Gastrocnemius medialis (tissue), 4 donors: ENCODE data around the gene TMEM109. TPM values are rescaled to one million over a fixed set of nuclear protein-coding genes. Genes with fewer than 3 reads are reported as not detected.

Experiments
- ATAC-seq, 2 donors: fragments of 150-250 bp; one replicate each; pipeline ENCODE4 v1.9.1; 2016
- DNase-seq, 2 donors: peaks; one replicate each; pipeline ENCODE4 v3.0.0-alpha.2; 2019
- H3K27ac ChIP-seq, 4 donors: fragments of 200-600 bp; sonication (generic); 1 replicate in 1 of 4; 2 replicates in 3 of 4; pipeline ENCODE4 v1.5.1; 2016 to 2018; ENCODE audit warnings: mild to moderate bottlenecking in 2 of 4, moderate library complexity in 1 of 4
- H3K27me3 ChIP-seq, 3 donors: fragments of 200-600 bp; sonication (generic) in 2 of 3; 1 replicate in 1 of 3; 2 replicates in 2 of 3; pipeline versions ENCODE4 v1.5.1 to v1.6.0; 2016 to 2019; ENCODE audit warnings: mild to moderate bottlenecking in 1 of 3, moderate library complexity in 1 of 3
- H3K36me3 ChIP-seq, 2 donors: fragments of 200-600 bp; sonication (generic) in 1 of 2; one replicate each; pipeline ENCODE4 v1.5.1; 2017 to 2018
- H3K4me1 ChIP-seq, 2 donors: fragments of 200-600 bp; sonication (generic) in 1 of 2; one replicate each; pipeline ENCODE4 v1.5.1; 2016 to 2017; ENCODE audit warnings: mild to moderate bottlenecking in 2 of 2
- H3K4me3 ChIP-seq, 4 donors: fragments of 200-600 bp; sonication (generic) in 3 of 4; 1 replicate in 1 of 4; 2 replicates in 3 of 4; pipeline ENCODE4 v1.5.1; 2016 to 2019; ENCODE audit warnings: mild to moderate bottlenecking in 2 of 4
- H3K9me3 ChIP-seq, 3 donors: fragments of 200-600 bp; sonication (generic) in 2 of 3; 1 replicate in 1 of 3; 2 replicates in 2 of 3; pipeline ENCODE4 v1.5.1; 2016 to 2019
- POLR2A ChIP-seq, 2 donors: fragments of 450-650 bp; IDR thresholded peaks; one replicate each; pipeline ENCODE4 v1.6.1; 2017; ENCODE audit warnings: antibody characterized with exemption in 2 of 2, mild to moderate bottlenecking in 2 of 2, moderate library complexity in 2 of 2
- in situ Hi-C, 4 donors: fragments of 200-750 bp; cut with MboI; loops; one replicate each; pipeline versions ENCODE4 v1.15.0 to v1.8.0; 2017; ENCODE audit warnings: low sequenced_read_pairs in 4 of 4
- intact Hi-C: fragments of 100-400 bp; cut with DNase I; formaldehyde crosslinking; loops from one replicate; pipeline ENCODE4 v1.15.1; 2023; ENCODE audit warnings: low total_unique reads
- total RNA-seq, 4 donors: library from RNA; depleted of rRNA; stranded (reverse); fragments of >200 nt; gene quantifications; one replicate each; pipeline versions ENCODE4 v1.1.0 to v1.2.3, GENCODE V29; 2016
- TF ChIP-seq, protein P1 (sequence below), 5 experiments: fragments of 450-650 bp in 3 of 5; fragments of 200-600 bp in 2 of 5; sonication (generic) in 2 of 5; IDR thresholded peaks in 4 of 5; conservative IDR thresholded peaks in 1 of 5; 1 replicate in 4 of 5; 2 replicates in 1 of 5; pipeline ENCODE4 v1.5.1; 2016 to 2019; ENCODE audit warnings: antibody characterized with exemption in 5 of 5, mild to moderate bottlenecking in 3 of 5, moderate library complexity in 3 of 5

TMEM109 gene
- total RNA-seq, 4 donors from 2014 or later: 56.5 to 105 (median 82.6) TPM

DNA sequence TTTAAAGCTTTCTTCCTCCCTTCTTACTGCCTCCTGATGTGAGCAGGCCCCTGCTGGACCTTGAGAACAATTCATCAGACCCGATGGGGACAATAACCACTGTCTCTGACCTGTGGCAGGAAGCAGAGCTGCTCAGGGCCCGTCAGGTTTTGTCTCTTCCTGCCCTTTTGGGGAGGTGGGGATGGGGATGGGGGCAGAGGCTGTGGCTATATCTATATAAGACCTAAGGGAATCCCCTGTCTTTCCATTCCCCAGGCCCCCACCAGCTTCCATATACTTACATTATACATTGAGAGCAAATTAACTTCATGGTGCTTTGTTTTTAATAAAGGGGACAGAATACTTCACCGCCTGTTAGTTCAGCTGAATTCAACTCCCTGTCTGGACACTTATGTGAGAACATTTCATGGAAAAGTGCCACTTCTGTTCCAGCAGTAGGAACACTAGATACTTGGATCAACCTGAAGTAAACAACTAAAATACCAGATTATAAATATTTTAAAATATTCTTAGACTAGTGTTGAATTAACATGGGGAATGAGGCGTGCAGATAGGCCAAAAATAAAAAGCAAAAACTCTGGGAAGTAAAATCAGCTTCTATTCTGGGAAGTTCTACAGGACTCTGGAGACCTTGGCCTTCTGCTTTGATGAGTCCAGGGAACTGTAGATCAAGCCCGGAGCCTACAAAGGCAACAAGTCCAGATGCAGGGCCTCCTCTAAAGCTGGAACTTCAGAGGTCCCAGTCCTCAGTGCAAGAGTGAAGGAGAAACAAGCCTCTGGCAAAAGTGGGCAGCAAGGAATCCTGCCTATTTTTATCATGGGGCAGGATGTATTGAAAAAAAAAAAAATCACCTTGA, 35.5 kb upstream of the TMEM109 start:
- peak; percentile 55 to 74 for ATAC-seq
- Histone ChIP-seq H3K36me3 (no peaks in the 10 kb centered on the region), H3K9me3 (no peaks in the 10 kb centered on the region), H3K4me3 (no peak overlapping the region), H3K27ac (peak overlapping the region; percentile 56 to 78 (median 70)), H3K27me3 (no peaks in the 10 kb centered on the region), H3K4me1 (peaks cover 47 to 53% of the 10 kb centered on the region in 2 donors)
- intact Hi-C loops (loop anchor here (2.0 kb wide), 1 partner anchor 36 kb away; the partner anchor contains the start of gene CCDC86), in situ Hi-C loops (no loop called here)
- TF ChIP-seq, protein P1, sequence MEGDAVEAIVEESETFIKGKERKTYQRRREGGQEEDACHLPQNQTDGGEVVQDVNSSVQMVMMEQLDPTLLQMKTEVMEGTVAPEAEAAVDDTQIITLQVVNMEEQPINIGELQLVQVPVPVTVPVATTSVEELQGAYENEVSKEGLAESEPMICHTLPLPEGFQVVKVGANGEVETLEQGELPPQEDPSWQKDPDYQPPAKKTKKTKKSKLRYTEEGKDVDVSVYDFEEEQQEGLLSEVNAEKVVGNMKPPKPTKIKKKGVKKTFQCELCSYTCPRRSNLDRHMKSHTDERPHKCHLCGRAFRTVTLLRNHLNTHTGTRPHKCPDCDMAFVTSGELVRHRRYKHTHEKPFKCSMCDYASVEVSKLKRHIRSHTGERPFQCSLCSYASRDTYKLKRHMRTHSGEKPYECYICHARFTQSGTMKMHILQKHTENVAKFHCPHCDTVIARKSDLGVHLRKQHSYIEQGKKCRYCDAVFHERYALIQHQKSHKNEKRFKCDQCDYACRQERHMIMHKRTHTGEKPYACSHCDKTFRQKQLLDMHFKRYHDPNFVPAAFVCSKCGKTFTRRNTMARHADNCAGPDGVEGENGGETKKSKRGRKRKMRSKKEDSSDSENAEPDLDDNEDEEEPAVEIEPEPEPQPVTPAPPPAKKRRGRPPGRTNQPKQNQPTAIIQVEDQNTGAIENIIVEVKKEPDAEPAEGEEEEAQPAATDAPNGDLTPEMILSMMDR (IDR thresholded peaks at IDR 0.05 in 4 of 5, conservative IDR thresholded peaks at IDR 0.05 in 1 of 5): no peak
- TF ChIP-seq POLR2A (IDR thresholded peaks at IDR 0.05): no peak
- DNase-seq: no peak

DNA sequence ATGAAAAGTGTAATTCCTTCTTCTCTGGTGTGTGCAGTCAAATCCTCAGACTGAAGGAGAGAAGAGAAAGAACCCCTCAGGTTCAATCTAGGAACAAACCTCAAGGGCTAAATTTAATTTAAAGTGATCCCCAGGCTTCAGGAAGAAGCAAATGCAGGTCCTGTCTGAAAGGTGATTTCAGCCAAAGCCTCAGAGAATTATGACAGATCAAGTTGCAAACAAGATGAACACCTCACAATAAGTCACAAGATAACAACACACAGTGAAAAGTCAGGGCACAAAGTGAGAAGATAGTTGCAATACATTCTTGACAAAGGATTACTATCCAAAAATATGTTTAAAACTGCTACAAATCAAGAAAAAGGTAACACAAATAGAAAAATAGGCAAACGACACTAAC, 34.9 kb upstream of the TMEM109 start:
- peak overlapping the region; percentile 56 to 78 (median 70) for H3K27ac ChIP-seq

DNA sequence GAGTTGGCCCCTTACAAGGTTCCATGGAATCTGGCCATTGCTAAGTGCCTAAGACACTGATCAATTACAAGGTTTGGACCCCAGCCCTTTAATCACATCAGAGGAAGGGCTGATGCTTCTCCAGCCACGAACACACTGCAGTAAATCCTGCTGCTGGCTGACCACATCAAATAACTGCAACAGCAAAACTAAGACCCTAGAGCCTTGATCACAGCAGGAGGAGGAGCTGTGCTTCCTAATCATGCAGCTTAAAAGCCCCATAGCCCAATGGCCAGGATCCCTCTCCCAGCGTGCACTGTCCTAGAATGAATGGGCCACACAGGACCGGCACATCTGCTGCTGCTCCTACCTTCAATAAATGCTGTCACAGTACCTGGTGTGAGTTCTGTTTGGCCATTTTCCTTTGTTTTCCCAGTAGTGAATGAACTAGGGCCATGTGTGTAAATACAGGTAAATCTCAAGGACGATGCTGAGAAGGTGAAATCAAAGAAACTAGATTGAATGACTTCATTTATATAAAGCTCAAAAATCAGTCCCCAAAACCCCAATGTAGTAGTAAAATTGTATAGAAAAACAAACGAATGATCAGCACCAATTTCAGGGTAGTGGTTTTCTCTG, 33.9 kb upstream of the TMEM109 start:
- no peaks in the 10 kb centered on the region for H3K9me3 ChIP-seq

More for the DNA sequence above, 34.9 kb upstream of the TMEM109 start:
- ATAC-seq: peak; percentile 54 to 69
- Histone ChIP-seq H3K27me3 (no peaks in the 10 kb centered on the region), H3K4me1 (peaks cover 40 to 48% of the 10 kb centered on the region in 2 donors), H3K36me3 (no peaks in the 10 kb centered on the region), H3K4me3 (no peak overlapping the region), H3K9me3 (no peaks in the 10 kb centered on the region)
- DNase-seq: no peak
- intact Hi-C loops: loop anchor here (2.0 kb wide), 1 partner anchor 36 kb away; the partner anchor contains the start of gene CCDC86
- in situ Hi-C loops: no loop called here
- TF ChIP-seq, protein P1 (IDR thresholded peaks at IDR 0.05 in 4 of 5, conservative IDR thresholded peaks at IDR 0.05 in 1 of 5): no peak
- no peak for TF ChIP-seq POLR2A (IDR thresholded peaks at IDR 0.05)

DNA sequence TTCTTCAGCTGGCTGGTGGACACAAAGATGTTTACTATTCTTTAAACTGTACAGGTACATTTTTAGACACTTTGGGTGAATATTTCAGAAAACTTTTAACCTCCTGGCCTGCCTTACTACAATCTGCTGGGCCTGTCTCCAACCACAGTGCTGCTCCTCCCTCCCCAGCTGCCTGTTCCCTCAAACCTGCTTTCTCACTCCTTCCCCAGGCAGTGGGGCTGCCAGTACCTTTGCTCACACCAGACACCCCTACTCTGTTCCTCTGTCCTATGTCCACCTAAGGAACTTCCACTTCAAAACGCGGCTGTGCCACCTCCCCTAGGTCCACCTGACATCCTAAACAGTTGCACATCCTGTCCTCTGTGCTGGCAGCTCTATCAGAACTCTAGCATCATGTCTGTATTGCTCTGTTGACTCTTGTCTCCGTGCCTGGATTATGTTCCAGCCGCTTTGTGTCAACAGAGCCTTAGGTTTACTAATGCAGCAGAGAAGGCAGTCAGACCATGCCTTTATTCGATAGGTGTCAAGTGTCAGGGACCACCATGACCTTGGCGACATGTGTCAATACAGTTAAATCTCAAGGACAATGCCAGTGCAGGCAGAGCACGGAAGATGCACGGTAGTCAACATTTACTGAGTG, 33.2 kb upstream of the TMEM109 start:
- in situ Hi-C loops (no loop called here), intact Hi-C loops (no loop called here)
- Histone ChIP-seq H3K9me3 (no peaks in the 10 kb centered on the region), H3K27ac (peak overlapping the region in 1 of 4 donors; percentile 78), H3K27me3 (no peaks in the 10 kb centered on the region), H3K4me1 (peaks cover 25 to 33% of the 10 kb centered on the region in 2 donors), H3K4me3 (no peak overlapping the region), H3K36me3 (no peaks in the 10 kb centered on the region)
- no peak for TF ChIP-seq POLR2A (IDR thresholded peaks at IDR 0.05)
- ATAC-seq: peak in 1 of 2 donors; percentile 67
- no peak for DNase-seq

More for the DNA sequence above, 33.9 kb upstream of the TMEM109 start:
- Histone ChIP-seq H3K4me1 (peaks cover 31 to 38% of the 10 kb centered on the region in 2 donors), H3K4me3 (no peak overlapping the region), H3K27ac (peak overlapping the region in 2 of 4 donors; percentile 73 to 78), H3K36me3 (no peaks in the 10 kb centered on the region), H3K27me3 (no peaks in the 10 kb centered on the region)
- intact Hi-C loops: loop anchor here (2.0 kb wide), 1 partner anchor 37 kb away; the partner anchor contains the start of gene CCDC86
- ATAC-seq: no peak
- in situ Hi-C loops: no loop called here
- TF ChIP-seq, protein P1 (IDR thresholded peaks at IDR 0.05 in 4 of 5, conservative IDR thresholded peaks at IDR 0.05 in 1 of 5): no peak
- TF ChIP-seq POLR2A (IDR thresholded peaks at IDR 0.05): no peak
- no peak for DNase-seq
